Sigmoid colon (tissue), 4 donors: ENCODE measurements around the gene CRIP3.

ENCODE experiments used
- CTCF ChIP-seq, 4 experiments: fragments of 450-650 bp in 3 of 4; fragments of 200-600 bp in 1 of 4; IDR thresholded peaks; one replicate each; pipeline ENCODE4 v1.5.1; 2016 to 2019; ENCODE audit warnings: antibody characterized with exemption in 4 of 4, mild to moderate bottlenecking in 3 of 4, moderate library complexity in 2 of 4
- POLR2AphosphoS5 ChIP-seq, 4 donors: sonication (generic); formaldehyde crosslinking; IDR thresholded peaks; one replicate each; pipeline ENCODE4 v1.6.1; 2017; ENCODE audit warnings: antibody characterized with exemption in 4 of 4

- TF ChIP-seq CTCF (IDR thresholded peaks at IDR 0.05): no peak
- no peak for TF ChIP-seq POLR2AphosphoS5 (IDR thresholded peaks at IDR 0.05)
These were observed 3.0 kb upstream of the CRIP3 start for GRCh38 chr6:43311666-43312065.
